SU-DHL-6 (cell line): Measurements from ENCODE around the gene LIG3.

Experiments
- CTCF ChIP-seq: fragments of 200-600 bp; sonication (generic); IDR thresholded peaks from one replicate; pipeline ENCODE4 v1.5.1; 2017; ENCODE audit warnings: antibody characterized with exemption, mild to moderate bottlenecking, low read length, moderate library complexity; ENCODE audit not compliant: insufficient read depth, poor library complexity, severe bottlenecking
- EZH2phosphoT487 ChIP-seq: fragments of 200-600 bp; sonication (generic), shearing (Covaris generic); conservative IDR thresholded peaks from 2 replicates; pipeline ENCODE4 v1.6.1; 2018; ENCODE audit warnings: mild to moderate bottlenecking, antibody characterized with exemption, low read length, moderate library complexity, mixed read lengths

GRCh38 chr17:35052780-35053179, 72.5 kb downstream of the LIG3 start:
- TF ChIP-seq CTCF, result no peak
- TF ChIP-seq EZH2phosphoT487, result no peak
